Measurements from ENCODE around the gene ARHGAP8.

Gene ARHGAP8

DNA sequence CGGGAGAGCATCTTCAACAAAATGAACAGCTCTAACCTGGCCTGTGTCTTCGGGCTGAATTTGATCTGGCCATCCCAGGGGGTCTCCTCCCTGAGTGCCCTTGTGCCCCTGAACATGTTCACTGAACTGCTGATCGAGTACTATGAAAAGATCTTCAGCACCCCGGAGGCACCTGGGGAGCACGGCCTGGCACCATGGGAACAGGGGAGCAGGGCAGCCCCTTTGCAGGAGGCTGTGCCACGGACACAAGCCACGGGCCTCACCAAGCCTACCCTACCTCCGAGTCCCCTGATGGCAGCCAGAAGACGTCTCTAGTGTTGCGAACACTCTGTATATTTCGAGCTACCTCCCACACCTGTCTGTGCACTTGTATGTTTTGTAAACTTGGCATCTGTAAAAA, 109.9 kb downstream of the ARHGAP8 start:
- no peak for DNase-seq (ENCODE audit: low read depth)

DNA sequence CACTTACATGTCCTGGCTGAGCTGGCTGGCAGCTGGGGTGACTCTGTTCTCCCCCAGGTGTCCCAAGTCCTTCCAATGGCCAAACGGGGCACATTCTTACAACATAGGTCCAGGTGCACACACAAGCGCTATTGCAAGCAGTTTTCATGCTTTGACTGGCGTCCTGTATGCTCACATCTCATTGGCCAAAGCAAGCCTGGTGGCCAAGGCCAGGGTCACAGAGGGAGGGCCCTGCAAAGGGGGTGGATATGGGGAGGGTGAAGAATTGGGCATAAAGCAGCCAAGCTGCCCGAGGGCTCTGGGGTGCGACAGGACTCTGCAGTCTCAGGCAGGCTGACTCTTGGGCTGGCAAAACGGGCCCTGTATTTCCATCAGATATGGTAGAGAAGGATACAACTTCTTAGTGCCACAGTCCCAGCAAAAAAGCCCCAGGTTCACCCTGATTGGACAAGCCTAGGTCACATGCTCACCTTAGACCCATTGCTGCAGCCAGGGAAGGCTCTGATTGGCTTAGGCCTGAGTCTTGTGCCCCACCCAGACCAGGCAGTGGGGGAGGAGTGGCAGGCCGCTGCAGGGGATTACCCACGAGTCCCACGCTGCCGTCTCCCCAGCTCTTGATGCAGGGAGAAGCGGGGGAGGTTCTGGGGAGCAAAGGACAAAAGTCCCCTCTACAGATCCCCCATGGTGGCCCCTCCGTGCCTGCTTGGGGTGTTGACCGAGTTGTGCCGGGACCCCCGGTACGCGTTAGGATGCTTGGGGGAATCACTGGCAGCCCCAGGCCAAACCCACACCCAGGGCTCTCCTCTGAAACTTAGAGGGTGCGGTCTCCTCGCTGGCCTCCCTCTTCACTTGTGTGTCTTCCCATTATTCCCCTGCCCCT, 110.8 kb downstream of the ARHGAP8 start:
- DNase-seq (ENCODE audit: low read depth) = no peak

DNA sequence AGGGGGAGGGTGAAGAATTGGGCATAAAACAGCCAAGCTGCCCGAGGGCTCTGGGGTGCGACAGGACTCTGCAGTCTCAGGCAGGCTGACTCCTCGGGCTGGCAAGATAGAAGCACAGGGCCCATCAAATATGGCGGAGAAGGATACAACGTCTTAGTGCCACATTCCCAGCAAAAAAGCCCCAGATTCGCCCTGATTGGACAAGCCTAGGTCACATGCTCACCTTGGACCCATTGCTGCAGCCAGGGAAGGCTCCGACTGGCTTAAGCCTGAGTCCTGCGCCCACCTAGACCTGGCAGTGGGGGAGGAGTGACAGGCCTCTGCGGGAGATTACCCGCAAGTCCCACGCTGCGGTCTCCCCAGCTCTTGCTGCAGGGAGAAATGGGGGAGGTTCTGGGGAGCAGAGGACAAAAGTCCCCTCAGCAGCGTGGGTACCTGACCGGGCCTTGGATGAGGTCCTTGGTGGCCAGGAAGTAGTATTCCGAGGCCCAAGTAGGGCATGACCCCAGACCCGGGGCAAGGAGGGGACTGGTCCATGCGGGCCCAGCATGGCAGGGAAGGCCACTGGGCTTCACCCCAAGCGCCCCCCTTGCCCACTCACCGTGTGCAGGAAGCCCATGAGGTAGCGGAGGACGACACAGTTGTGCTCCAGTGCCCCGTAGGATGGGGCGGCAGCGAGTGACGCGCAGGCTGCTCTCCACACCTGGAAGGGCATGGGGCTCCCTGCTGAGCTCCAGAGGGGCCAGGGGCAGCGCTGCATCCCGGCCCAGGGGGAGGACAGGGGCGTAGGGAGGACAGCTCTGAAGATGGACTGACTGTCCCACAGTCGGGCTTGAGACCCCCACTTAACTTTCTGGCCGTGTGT, 113.0 kb downstream of the ARHGAP8 start:
- DNase-seq (ENCODE audit: low read depth) = no peak

DNA sequence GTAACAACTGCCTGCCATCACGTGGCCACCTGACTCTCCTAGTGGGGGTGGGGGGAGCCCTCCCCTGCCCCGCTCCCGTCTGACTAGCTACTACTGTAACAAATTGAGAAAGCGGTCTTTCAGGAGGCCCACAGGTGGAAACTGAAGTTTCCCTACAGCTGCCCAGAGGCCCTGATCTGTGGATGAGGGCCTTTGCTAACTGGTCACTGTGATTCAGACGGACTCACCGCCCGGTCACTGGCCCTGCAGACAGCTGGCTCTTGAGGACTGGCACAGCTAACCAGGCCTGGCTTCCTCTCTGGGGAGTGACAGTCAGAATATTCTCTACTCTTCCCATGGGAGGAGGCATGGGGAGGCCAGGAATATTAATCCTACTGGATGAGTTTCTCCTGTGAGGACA, 116.8 kb downstream of the ARHGAP8 start:
- no peak for DNase-seq (ENCODE audit: low read depth)

DNA sequence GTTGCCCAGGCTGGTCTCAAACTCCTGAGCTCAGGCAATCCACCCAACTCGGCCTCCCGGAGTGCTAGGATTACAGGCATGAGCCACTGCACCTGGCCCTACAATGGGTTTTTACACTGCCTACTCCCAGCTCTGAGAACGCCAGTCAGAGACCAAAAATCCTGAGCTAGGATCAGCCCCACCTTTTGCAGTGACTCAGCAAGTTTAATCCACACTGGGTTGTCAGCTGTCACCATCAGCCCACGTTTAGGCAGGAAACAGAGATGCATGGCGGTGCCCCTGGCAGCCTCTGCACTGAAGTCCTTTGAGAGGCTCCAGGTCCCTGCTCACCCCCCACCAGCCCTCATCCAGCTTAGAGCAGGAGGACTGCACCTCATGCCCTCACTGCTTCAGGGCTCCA, 117.6 kb downstream of the ARHGAP8 start:
- no peak for DNase-seq (ENCODE audit: low read depth)

DNA sequence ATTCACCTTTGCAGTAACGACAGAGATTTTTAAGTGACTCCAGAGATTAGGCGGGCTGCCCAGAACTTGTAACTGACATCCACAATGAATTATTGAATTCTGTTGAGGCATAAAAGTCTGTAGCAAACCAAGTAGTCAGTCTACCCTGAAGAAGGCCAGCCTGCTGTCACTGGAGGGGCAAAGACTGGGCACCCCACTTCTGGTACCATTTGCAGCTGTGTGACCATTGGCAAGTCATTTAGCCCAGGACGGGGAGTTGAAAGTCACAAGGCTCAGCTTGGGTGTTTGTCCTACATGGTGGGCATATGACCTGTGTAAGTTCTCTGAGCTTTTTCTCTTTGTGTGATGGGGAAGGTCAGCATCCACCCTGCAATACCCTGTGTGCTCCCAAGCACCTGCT, 119.4 kb downstream of the ARHGAP8 start:
- DNase-seq (ENCODE audit: low read depth) = no peak

DNA sequence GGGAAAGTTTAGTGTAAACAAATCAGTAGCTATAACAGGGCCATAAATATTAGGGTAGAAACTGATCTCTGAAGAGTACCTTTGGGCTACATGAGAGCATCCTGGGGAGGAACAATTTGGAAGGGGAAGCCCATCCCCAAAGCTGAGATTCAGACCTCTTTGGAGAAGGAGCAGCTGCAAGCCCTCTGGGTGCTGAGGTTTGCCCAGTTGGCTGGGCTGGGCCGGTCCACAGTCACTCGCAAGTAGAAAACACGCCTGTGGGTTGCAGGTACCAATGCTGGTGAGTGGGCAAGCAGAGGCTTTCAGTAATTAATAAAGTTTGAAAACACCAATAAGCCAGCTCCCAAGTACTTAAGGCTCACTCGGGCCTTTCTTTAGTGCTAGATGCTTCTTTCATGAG, 124.5 kb downstream of the ARHGAP8 start:
- no peak for DNase-seq (ENCODE audit: low read depth)

DNA sequence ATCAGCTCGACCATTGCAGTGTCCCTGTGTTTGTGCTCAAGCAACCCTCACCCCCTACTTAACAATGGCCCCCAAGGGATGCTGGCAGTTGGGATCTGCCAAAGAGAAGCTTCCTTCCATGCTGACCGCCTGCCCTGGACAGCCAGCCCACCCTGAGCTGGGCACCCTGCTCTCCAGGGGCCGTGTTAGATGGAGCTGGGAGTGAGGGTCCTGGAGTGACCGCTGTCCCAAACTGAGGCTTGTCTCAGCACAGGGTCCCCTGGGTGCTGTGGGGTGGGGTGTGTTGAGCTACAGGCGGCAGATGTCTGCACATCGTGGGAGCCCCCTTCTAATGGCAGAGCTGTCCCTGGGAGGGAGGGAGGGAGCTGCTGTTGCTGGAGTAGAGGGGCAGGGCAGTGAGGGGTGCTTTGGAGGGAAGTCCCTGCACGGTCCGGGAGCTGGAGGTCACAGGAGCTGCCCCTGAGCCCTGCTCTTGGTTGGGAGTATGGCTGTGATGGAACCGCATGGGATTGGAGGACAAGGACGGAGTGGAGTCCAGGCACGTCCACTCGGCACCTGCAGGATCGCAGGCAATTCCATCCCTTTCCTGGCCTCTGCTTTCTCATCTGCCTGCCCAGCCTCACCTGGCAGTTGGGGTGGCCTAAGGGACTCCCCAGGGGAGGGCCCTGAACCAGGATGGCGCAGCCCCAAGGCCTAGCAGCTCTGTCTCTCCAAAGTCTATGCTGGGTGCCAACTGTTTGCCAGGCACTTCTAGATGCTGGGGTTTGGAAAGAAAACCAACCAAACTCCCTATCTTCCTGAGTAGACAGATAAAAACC, 126.3 kb downstream of the ARHGAP8 start:
- DNase-seq (ENCODE audit: low read depth) = no peak

DNA sequence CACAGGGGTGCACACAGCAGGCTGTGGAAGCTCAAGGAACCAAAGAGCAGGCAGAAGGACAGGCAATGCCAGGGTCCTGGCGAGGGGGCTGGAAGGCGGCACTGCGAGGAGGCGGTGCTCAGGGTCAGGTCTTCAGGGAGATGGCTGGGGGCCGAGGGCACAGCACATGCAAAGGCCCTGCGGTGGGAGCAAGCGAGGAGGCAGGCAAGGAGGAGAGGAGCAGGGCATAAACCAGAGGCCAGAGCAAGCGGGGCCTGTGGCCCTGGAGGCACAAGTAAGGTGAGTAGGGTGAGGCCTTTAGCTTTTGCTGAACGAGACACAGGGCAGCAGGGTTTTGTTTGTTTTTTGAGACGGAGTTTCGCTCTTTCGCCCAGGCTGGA, 126.9 kb downstream of the ARHGAP8 start:
- DNase-seq (ENCODE audit: low read depth) = no peak

DNA sequence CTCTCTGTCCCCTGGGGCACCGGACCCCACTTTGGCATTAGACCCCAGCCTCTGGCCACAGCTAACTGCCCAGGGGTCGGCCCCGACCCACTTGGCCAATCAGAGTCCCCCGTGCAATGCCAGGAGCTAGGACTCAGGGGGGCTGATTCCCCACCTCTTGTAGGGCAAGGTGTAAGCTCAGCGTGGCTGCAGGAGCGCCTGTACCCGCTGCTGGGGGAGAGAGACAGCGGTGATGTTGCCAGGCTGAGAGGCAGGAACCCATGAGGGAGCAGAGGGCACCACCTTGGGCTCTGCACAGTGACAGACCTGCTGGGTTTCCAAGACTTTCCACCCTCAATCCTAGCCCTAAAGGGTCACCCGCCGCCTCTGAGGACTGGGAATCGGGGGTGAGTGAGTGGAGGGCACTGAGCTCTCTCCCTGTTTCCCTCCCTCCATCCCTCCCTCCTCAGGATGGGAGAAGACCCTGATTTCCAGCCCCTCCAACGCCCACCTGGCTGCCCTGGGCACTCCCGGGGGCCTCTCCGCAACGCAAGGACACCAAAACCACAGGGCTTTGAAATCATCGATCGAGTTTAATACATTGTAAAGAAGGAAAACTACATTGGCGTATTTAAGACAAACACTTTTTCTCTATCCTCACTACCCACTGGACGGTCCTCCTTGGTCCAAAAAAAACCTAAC, 128.4 kb downstream of the ARHGAP8 start:
- DNase-seq (ENCODE audit: low read depth) = no peak

DNA sequence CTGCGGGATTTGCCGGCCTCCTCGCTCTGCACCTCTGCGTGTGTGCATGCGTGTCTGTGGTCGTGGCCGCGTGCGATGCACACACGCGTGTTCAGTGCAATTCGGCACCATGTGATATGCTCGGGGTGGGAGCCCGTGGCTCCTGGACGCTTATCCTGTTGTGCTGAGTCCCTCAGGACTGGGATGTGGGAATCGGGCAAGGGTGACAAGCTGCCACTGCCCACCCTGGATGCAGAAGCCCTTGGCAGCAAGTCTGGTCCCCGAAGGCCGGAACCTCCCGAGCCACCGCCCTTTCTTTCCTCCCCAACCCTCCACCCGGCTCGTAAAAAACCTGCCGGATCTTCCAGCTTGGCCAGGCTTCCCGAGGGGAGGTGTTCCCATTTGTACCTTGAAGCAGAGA, 129.2 kb downstream of the ARHGAP8 start:
- no peak for DNase-seq (ENCODE audit: low read depth)

DNA sequence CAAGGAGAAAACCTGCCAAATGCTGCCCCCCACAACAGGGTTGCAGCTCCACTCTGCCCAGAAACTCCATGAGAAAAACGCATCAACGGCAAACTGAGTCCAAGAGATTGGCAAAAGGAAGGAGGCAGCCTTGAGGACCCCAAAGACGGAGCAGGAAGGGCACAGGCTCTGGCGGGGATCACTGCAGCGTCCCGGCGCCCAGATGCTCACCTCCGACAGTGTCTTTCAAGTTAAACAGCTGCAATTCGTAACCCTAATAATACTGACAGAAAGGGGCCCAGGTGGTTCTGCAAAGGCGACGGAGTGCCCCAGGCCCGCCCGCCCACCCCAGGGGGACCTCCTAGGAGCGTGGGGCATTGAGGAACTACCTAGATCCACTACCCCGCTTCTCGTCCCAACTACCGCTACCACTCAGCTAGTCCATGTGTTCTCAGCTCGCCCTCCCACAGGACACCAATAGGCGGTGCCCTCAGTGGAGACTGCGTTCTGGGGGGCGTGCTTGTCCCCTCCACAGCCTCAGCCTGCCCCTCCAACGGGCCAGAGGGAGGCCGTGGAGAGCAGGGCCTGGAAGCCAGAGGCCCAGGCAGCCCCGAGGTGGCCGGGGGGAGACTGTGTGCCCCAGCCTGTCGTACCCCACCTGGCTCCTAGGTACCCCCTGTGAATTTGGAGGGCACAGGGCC, 130.0 kb downstream of the ARHGAP8 start:
- DNase-seq (ENCODE audit: low read depth) = no peak

DNA sequence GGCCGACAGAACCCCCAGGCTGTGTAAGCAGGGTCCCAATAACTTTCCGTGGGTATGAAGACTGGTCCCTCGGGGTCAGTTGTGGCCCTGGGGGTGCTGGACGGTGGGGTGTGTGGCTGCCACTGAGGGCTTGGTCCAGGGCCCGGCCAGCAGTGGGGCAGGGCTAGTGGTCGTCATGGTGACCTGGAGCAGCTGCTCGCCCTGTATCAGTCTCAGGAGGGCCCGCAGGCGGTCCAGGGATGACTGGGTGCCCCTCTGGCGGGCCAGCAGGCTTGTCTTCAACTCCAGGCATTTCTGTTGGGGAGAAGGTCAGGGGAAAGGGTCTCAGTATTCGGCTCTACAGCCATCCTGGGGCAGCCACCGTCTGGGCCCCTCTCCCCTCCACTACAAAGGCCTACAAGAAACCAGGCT, 130.6 kb downstream of the ARHGAP8 start:
- no peak for DNase-seq (ENCODE audit: low read depth)

DNA sequence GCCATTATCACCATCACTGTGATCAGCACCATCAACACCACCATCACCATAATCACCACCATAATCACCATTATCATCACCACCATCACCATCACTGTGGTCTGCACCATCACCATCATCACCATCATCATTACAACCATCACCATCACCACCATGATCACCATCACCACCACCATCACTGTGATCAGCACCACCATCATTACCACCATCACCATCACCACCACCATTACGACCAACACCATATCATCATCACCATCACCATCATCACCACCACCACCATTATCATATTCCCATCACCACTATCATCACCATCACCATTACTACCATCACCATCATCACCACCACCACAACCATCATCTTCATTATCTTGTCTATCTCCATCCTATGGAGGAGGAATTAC, 132.2 kb downstream of the ARHGAP8 start:
- DNase-seq (ENCODE audit: low read depth) = no peak

DNA sequence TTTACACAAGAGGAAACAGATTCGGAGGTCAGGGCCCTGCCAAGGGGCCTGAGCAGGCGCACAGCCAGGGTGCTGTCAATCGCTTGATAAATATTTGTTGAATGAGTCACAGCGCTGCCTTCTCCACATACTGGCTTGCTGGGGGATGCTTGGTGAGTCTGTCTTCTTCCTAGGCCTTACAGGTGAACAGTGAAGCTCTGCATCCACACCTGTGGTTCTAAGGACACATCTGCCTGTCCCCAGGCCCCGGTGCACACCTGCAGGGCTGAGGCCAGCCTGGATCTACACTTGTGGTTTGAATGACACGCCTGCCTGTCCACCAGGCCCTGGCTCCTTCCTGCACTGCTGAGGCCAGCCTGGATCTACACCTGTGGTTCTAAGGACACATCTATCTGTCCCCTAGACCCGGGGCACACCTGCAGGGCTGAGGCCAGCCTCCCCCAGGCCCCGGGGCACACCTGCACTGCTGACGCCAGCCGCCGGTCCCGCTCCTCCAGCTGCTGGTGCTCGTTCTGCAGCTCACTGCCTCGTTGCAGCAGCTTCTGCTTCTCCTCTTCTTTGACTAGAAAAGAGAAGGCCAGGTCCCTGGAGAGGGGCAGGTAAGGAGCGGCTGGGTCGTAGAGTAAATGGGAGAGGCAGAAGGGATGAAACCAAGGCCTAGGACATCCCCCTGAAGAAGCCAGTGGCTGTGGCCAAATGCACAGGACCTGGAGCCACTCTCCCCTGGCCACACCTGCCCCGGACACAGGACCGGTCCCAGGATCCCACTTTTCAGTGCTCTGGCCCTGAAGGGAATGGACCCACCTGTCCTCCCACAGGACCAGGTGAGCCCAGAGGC, 132.8 kb downstream of the ARHGAP8 start:
- DNase-seq (ENCODE audit: low read depth) = no peak

DNA sequence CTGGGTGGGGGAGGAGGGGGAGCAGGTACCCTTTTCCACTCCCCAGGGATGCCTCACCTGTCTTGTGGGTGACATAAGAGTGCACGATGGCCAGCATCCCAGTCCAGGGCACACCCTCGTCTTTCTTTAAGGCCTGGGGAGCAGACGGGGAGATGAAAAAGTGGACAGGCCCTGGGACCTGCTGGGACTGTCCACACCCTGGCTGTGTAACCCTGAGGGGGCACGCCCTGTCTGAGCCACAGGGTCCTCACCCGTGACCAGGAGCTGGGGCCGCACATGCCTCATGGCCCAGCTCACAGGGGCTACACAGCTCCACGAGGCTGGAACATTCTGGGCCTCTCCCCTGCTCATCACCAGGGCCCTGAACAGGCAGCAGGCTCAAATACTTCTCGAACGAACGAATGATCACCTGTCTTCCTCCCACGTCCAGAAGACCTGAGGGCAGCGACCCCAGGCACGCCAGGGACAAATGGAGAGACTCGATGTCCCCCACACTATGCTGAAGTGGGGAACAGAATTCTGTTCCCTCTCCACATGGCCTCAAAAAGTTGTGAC, 133.5 kb downstream of the ARHGAP8 start:
- no peak for DNase-seq (ENCODE audit: low read depth)

DNA sequence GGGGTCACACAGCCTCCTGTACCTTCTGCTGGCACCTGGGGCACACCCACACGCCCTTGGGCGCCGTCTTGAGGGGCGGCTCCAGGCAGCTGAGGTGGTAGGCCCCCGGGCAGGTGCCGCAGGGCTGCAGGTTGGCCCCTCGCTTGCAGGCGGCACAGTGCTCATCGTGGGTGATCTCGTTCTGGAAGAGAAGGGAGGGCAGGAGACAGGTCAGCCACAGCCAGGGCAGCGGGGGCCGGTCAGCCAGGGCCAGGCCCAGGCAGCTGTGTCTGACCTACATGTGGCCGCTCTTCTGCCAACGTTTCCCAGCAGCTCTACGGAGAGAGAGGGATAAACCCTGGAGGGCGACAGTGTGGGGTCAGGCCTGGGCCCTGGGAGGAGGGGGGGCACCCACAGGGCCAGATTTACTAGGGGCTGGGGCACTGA, 135.6 kb downstream of the ARHGAP8 start:
- DNase-seq (ENCODE audit: low read depth) = no peak

DNA sequence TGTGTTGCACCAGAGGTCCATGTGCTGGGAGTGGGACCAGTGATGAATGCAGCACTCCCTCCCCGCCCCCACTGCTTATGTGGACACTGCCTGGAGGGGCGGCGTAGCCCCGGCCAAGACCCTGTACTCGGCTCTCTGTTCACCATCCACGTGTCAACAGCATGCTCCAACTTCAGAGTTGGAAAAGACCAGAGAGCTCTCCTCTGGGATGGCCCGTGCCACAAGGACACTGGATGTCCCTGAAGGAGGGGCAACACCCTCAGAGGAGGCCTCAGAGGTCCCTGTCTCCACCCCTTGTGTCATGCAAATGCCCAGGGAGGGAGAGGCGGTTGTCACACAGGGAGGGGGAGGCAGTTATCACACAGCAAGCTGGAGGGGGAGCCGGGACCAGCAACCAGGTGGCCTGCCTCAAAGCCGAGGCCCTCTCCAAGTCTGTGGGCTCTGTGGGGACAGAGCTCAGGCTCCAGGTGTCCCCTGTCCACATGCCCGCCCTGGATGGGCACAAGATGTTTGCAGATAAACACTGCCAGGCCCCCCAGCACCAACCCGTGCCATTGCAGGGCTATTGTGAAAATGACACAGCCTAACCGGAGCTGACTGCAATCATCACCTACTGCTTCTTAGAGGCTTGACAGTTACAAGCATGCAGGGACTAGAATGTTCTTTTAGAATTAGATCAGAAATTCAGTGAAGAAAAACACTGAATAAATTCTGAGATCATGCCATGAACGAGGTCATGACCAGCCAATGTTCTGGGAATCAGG, 136.3 kb downstream of the ARHGAP8 start:
- DNase-seq (ENCODE audit: low read depth) = no peak

DNA sequence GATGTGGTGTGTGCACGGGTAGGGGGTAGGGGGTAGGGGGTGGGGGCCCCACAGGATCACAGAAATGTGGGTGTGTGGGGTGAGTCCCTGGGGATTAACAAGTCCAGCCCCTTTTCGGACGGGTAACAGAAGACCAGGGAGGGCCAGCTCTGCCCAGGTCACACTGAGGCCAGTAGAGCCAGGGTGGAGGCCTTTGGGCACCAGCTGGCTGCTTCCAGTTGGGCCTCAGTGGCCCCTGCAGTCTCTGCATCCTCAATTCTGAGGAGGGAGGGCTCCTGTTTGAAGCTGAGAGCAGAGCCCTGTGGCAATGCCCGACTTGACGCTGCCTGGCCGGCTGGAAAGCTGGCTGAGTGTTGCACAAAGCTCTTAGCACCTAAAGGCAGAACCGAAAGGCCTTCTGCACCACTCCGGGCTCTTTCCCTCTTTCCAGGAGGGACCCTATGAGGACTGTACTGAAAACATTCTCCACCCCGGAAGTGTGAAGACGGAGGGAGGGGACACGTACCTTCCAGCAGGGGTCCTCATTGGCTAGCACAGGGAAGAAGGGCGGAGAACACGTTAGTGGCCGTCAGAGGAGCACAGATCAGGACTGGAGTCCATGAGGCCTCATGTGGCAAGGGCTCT, 137.0 kb downstream of the ARHGAP8 start:
- no peak for DNase-seq (ENCODE audit: low read depth)

All from fibroblast of the conjunctiva (primary cell).